Pancreas (tissue), 10 donors: ENCODE results near the gene CPLX4. TPM values are rescaled to one million over a fixed set of nuclear protein-coding genes. Genes with fewer than 3 reads are reported as not detected.
A peak's percentile ranks its signal among the peaks of the same experiment; 100 is the strongest.

Experiments
- ATAC-seq, 4 donors: fragments of 200-7000 bp; cut with Tn5 transposase; one replicate each; pipeline versions ENCODE4 v1.8.0 to v1.9.1; 2020; ENCODE audit warnings: mild to moderate bottlenecking in 4 of 4, moderate library complexity in 4 of 4
- DNase-seq, 6 donors: peaks; one replicate each; pipeline ENCODE4 v3.0.0-alpha.2; 2020
- FAIRE-seq: peaks from 2 replicates; lab custom pipeline; 2012; peaks lifted over from hg19 to GRCh38; lab: Jason Lieb, UNC
- H3K27ac ChIP-seq, 4 donors: fragments of 200-600 bp; sonication (generic); 1 replicate in 3 of 4; 2 replicates in 1 of 4; pipeline versions ENCODE4 v1.5.0 to v1.8.0; 2020
- H3K27me3 ChIP-seq, 4 donors: fragments of 200-600 bp; one replicate each; pipeline ENCODE4 v1.8.0; 2021
- H3K36me3 ChIP-seq, 3 donors: fragments of 200-600 bp; sonication (generic) in 1 of 3; one replicate each; pipeline versions ENCODE4 v1.5.0 to v1.8.0; 2020 to 2021
- H3K4me1 ChIP-seq, 3 donors: fragments of 200-600 bp; one replicate each; pipeline ENCODE4 v1.8.0; 2021
- H3K4me3 ChIP-seq, 4 donors: fragments of 200-600 bp; sonication (generic) in 2 of 4; one replicate each; pipeline versions ENCODE4 v1.5.0 to v1.8.0; 2020 to 2021
- H3K9me3 ChIP-seq, 4 donors: fragments of 200-600 bp; one replicate each; pipeline ENCODE4 v1.8.0; 2021
- WGBS, 2 donors: extraction: QIAGEN DNeasy Blood & Tissue Kit; methylation state at CpG; one replicate each; pipeline ENCODE4 v1.1.7; 2013; 5-methylcytosine and 5-hydroxymethylcytosine counted together
- intact Hi-C, 3 donors: fragments of 100-400 bp; cut with DNase I; formaldehyde crosslinking; loops; one replicate each; pipeline versions ENCODE4 v1.11.1 to v1.14.2; 2022
- polyA plus RNA-seq, 2 donors: library from polyadenylated mRNA; stranded (reverse); fragments of 200-250 nt; gene quantifications; one replicate each; pipeline ENCODE4 v1.2.3, GENCODE V29; 2013
- total RNA-seq, 6 donors: library from RNA; stranded (reverse); fragmentation: NEBNext Ultra II Directional in 4 of 6; extraction: Animal tissue kit (Norgen Biotek cat#: 25700) in 4 of 6; gene quantifications; one replicate each; pipeline versions ENCODE4 v1.2.1 to v1.2.4, GENCODE V29; 2021 to 2023
- TF ChIP-seq, protein P1 (sequence below), 4 donors: fragments of 200-600 bp; sonication (generic) in 3 of 4; IDR thresholded peaks; one replicate each; pipeline versions ENCODE4 v1.5.0 to v1.8.0; 2021; ENCODE audit warnings: antibody characterized with exemption in 4 of 4
- donor health status: healthy with polysubstance abuse.
- donor health status: DM: no; HTN: no; CAD: no; lungs with moderate emphysema.
- donor health status: DM: no; HTN: no; CAD: no.
- donor health status: control.
- donor health status: control.
- donor health status: Bipolar disorder and iron deficiency.
- donor health status: DM: yes; HTN: yes; CAD: no.
- donor health status: DM: no; HTN: no; CAD: no.
- donor health status: DM: no; HTN: no; CAD: no.
- donor health status: DM: yes; HTN: yes; CAD: no.

Gene CPLX4
- total RNA-seq (under 1 TPM in 1 of 6 donors, not detected in 5; 0.09 TPM), polyA plus RNA-seq (not detected)

- FAIRE-seq (no peak), ATAC-seq (no peak), DNase-seq (no peak)
- no peak within 1 kb of the TSS for H3K27ac ChIP-seq
- H3K36me3 ChIP-seq = no peaks in the 10 kb centered on the region
- H3K4me3 ChIP-seq = no peak within 1 kb of the TSS
- WGBS, 2 donors = 75 to 85% methylated on average over 4 of the region's 4 CpGs
- no peaks in the 10 kb centered on the region for H3K4me1 ChIP-seq
- H3K9me3 ChIP-seq = no peaks in the 10 kb centered on the region
- H3K27me3 ChIP-seq = no peaks in the 10 kb centered on the region
- intact Hi-C loops = no loop called here
- TF ChIP-seq, protein P1, sequence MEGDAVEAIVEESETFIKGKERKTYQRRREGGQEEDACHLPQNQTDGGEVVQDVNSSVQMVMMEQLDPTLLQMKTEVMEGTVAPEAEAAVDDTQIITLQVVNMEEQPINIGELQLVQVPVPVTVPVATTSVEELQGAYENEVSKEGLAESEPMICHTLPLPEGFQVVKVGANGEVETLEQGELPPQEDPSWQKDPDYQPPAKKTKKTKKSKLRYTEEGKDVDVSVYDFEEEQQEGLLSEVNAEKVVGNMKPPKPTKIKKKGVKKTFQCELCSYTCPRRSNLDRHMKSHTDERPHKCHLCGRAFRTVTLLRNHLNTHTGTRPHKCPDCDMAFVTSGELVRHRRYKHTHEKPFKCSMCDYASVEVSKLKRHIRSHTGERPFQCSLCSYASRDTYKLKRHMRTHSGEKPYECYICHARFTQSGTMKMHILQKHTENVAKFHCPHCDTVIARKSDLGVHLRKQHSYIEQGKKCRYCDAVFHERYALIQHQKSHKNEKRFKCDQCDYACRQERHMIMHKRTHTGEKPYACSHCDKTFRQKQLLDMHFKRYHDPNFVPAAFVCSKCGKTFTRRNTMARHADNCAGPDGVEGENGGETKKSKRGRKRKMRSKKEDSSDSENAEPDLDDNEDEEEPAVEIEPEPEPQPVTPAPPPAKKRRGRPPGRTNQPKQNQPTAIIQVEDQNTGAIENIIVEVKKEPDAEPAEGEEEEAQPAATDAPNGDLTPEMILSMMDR (IDR thresholded peaks at IDR 0.05) = no peak
These were observed at the start of gene CPLX4 for GRCh38 chr18:59318460-59319050. TSS of gene CPLX4 (minus strand) at chr18:59318649. CDS start at chr18:59318462, 187 bp downstream.

DNA sequence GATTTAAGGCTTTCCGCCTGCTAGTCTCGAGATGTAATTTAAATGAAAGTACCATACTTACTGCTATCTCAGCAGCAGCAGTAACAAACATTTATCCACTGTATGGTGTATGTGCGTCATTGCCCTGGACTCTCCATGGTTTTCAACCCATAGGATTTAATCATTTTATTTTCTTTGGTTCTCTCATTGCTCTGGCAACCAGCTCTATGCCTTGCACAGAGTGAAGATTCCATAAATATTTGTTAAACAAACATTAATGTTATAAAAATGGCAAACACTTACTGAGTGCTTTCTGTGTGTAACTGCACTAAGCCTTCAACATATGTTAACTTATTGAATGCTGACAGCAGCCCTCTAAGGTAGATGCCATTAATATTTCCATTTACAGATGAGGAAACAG, 41.9 kb upstream of the CPLX4 start:
- TF ChIP-seq, protein P1 (IDR thresholded peaks at IDR 0.05) = no peak
- 95 to 98% methylated on average over 3 of the region's 3 CpGs for WGBS, 2 donors
- H3K36me3 ChIP-seq = peaks cover 0 to under 1% (median 0%) of the 10 kb centered on the region in 3 donors
- no peak for ATAC-seq
- H3K4me1 ChIP-seq = peaks cover 0 to 21% (median 5%) of the 10 kb centered on the region in 3 donors
- intact Hi-C loops = no loop called here
- FAIRE-seq = no peak
- H3K4me3 ChIP-seq = no peak overlapping the region
- no peak overlapping the region for H3K27ac ChIP-seq
- no peaks in the 10 kb centered on the region for H3K27me3 ChIP-seq
- DNase-seq = no peak
- H3K9me3 ChIP-seq = no peaks in the 10 kb centered on the region

DNA sequence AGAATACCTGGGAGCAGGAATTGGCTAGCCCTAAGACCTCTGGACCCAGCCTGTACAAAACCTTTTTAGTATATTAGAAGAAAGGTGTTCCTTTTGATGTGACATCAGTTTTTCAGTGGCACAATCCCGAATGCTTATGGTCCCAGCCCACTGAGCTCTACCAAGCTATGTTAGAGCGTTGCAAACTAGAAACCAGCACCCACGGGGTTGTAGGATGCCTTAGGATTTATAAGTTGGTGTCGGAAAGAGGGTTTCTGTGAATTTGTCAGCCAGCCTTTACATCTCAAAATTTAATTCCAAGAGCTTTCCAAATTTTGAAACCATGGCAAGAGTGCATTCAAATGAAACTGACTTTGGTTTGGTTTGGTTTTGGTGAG, 41.1 kb upstream of the CPLX4 start:
- WGBS, 2 donors = 4 to 12% methylated on average over 4 of the region's 4 CpGs
- ATAC-seq = peak; percentile 5 to 12 (median 7)
- Histone ChIP-seq H3K27ac (peak overlapping the region; percentile 86 to 98 (median 94)), H3K4me3 (peak overlapping the region; percentile 40 to 94 (median 92)), H3K27me3 (no peaks in the 10 kb centered on the region), H3K9me3 (no peaks in the 10 kb centered on the region), H3K36me3 (peaks cover 0 to 8% (median 0%) of the 10 kb centered on the region in 3 donors), H3K4me1 (peaks cover 0 to 22% (median 5%) of the 10 kb centered on the region in 3 donors)
- TF ChIP-seq, protein P1 (IDR thresholded peaks at IDR 0.05) = no peak
- no peak for DNase-seq
- intact Hi-C loops = no loop called here
- no peak for FAIRE-seq

DNA sequence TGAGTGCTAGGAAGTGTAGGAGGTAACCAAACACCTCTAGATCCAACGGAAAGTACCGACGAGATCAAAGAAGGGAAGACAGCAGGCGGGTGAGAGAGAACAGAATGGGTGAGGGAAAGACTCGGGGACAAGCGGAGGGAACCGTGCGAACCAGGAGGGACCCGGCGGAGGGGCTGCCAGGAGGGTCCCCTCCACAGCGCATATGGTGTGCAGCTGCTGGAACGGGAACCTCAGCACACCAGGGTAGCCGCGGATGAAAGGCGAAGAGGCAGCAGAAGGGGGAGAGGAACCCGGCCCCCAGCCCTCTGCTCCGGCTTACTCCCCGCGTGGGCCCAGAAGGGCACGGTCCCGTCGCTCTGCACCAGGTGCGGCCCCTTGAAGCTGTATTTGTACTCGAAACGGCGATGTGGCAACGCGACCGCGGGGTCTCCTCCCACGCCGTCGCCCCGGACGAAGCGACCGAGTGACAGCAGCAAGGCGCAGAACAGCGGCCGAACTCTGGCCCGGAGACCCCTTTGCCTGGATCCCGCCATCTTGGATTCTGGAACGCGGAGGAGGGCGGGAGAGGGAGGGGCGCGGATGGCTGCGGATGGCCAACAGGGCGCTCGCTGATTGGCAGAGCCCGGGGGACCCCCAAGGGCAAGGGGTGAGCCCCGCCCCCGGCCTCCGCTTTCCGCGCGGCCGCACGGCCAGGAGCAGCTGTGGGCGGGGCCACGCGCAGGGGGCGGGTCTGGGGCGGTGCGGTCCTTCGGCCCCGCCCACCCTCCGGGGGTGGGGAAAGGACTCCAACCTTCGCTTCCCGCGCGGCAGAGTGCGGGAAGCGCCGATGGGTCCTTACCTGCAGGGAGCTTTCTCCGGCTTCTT, 40.5 kb upstream of the CPLX4 start, which contains the start of gene LMAN1:
Gene LMAN1 (minus strand): TSS at position 554 of the 864 bp plus-strand sequence. CDS start 21 bp downstream, at position 533.
- Histone ChIP-seq H3K27ac (peak within 1 kb of the TSS; percentile 86 to 98 (median 94)), H3K9me3 (no peaks in the 10 kb centered on the region), H3K4me1 (peaks cover 0 to 22% (median 6%) of the 10 kb centered on the region in 3 donors), H3K4me3 (peak within 1 kb of the TSS; percentile 69 to 94 (median 92)), H3K36me3 (peaks cover 0 to 15% (median 3%) of the 10 kb centered on the region in 3 donors), H3K27me3 (no peaks in the 10 kb centered on the region)
- FAIRE-seq (no peak), ATAC-seq (peak; percentile 94 to 98 (median 96)), DNase-seq (peak; percentile 95 to 99 (median 97))
- intact Hi-C loops = no loop called here
- whole genome bisulfite sequencing, 2 donors = 0% methylated on average over 43 to 76 of the region's 76 CpGs
- TF ChIP-seq, protein P1 (IDR thresholded peaks at IDR 0.05) = no peak
